Midbrain (tissue), 1 donor: ENCODE measurements around the gene ELFN2.

Experiments used
- DNase-seq: peaks from one replicate; lab custom pipeline; 2025; lab: John Stamatoyannopoulos, UW

Gene ELFN2

DNA sequence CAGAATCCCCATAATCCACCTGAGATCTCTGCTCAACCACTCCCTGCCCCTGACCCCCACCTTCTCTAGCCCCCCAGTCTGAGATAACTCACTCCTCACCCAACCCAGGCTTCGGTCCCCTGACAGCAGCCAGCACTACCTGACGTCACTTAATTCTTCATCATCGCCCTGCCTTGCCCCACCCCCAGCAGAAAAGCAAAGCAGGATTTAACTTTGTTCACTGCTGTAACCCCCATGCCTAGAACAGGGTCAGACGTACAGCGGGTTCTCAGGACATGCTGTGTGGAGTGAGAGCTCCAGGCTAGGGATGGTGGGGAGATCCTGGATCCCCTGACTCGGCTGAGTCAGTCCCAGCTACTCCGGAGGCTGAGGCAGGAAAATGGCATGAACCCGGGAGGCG lies 45.8 kb downstream of the ELFN2 start:
- no peak for DNase-seq

- DNase-seq, result peak; percentile 5
Measured at GRCh38 chr22:37379722-37380121, 47.6 kb downstream of the ELFN2 start.

DNA sequence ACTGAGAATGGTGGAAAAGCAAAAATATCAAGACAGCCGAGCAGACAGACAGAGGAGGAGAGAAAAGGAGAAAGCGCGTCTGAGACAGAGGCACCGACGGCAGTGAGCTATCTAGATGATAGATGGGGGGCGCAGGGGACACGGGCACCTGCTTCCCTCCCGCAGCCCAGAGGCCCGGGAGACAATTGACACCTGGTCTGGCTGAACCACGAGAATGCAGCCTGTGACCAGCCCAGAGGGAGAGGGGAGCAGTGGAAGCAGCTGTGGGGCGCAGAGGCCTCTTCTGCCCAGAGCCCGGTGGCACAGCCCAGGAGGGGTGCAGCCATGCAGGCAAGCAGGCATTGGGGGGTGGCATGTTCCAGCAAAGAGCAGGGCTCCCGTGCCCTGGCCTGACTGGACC lies 48.2 kb downstream of the ELFN2 start:
- no peak for DNase-seq

DNA sequence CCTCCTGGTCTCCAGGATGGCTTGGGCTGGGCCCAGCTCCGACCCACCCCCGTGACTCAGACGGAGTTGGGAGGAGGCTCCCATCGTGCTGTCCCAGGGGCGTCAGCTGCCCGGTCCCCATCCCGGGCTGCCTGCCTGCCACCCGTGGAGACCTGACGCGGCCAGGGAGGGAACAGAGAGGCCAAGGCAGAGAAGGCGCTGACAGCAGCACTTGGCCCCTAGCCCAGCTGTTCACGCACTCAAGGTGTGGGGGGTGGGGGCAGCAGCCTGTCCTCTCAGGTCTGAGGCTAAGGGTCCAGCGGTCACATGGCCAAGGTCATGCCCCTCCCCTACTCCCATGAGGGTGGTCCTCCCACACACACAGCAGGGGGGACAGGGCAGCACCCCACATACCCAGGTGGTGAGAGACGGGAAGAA lies 48.6 kb downstream of the ELFN2 start:
- DNase-seq, result no peak

- no peak for DNase-seq
Measured at GRCh38 chr22:37377927-37378326, 49.4 kb downstream of the ELFN2 start.

GRCh38 chr22:37377138-37377537 lies 50.1 kb downstream of the ELFN2 start:
- no peak for DNase-seq

GRCh38 chr22:37376643-37377042 lies 50.6 kb downstream of the ELFN2 start:
- DNase-seq, result no peak

- no peak for DNase-seq
Measured at GRCh38 chr22:37375801-37376200, 51.5 kb downstream of the ELFN2 start.

DNA sequence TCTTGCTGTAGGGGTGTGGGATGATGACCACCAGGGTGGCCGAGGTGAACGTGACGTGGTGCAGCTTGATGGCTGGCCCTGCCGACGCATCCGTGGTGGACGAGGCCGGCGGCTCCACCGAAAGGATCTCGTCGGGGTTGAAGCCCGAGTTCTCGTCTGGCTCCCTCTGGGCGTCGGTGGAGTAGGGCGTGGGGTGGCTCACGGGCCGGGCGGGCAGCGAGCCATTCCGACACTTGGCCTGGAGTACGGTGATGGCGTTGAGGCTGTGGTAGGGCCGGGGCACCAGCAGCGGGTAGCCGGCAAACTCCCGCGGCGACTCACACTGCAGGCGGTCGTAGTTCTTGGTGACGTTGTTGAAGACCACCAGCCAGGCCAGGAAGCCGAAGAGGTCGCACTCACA lies 52.7 kb downstream of the ELFN2 start:
- no peak for DNase-seq

DNA sequence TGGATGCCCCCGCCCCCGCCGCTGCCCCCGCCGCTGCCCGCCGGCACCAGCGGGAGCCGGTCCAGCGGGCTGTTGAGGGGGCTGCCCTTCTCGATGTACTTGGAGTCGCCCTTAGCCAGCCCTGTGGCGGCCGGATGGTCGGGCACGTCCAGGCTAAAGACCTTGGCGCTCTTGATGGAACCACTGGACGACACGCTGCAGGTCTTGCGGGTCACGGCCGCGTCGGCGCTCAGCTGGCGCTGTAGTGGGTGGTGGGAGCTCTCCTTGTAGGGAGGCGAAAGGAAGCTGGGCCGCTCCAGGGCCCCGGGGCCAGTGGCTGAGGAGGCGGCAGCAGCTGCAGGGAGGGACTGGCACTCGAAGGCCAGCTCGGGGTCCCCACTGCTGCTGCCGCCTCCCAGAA lies 53.8 kb downstream of the ELFN2 start:
- no peak for DNase-seq

GRCh38 chr22:37371911-37372310 lies 55.4 kb downstream of the ELFN2 start:
- no peak for DNase-seq

DNA sequence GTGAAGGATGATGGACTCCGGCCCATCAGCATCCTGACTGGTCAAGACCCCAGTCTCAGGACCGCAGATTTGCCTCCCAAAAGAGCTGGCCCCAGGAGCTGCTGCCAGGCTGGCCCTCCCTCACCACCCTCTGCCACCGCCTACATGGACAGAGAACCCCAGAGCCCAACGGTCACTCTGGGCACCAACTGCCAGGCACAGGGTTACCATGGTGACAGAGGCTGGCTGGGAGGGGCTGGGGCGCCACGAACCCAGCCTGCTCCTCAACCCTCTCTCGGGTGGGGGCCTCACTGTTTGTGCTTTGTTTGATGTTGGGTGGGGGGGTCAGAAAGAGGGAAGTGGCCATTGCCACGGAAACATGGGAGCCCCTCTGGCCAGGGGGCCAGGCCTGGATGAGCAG lies 55.8 kb downstream of the ELFN2 start:
- DNase-seq, result no peak

GRCh38 chr22:37370306-37370979 lies 56.8 kb downstream of the ELFN2 start:
- DNase-seq, result no peak

DNA sequence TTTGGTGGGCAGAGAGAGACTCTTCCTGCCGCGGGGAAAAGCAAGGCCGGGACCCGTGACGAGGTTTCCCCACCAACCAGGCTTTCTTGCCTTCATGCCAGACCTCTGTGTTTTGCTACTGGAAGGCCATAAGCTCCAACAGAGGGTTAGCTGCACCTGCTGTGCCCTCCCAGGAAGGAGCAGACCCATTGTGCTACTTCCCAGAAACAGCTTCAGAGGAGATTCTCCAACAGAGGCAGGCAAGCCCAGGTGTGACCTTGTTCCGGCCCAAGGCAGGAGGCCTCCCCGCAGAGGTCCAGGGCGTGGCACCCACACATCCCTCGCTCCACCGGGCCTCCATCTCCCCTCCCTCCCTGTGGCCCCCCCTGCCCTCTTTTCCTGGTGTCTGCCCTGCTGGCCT lies 57.8 kb downstream of the ELFN2 start:
- DNase-seq, result no peak

DNA sequence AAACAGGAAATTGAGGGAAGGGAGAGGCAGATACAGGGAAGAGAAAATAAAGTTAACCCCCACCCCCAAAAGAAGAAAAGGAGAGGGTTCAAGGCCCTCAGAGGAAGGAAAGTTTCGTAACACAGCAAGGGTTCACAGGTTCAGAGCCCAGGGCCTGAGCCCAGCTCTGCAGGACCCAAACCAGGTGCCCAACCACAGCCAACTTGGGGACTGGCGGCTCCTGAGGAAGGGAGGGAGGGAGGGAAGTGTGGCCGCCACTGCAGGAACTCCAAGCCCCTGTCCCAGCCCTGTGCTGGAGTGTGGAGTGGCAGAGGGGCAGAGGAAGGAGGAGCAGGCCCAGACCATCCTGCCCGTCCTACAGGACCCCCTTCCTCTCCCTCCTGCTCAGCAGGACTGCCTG lies 59.2 kb downstream of the ELFN2 start:
- no peak for DNase-seq

GRCh38 chr22:37366601-37367000 lies 60.7 kb downstream of the ELFN2 start:
- DNase-seq, result no peak

GRCh38 chr22:37365950-37366349 lies 61.3 kb downstream of the ELFN2 start:
- no peak for DNase-seq

GRCh38 chr22:37363261-37363992 lies 63.9 kb downstream of the ELFN2 start:
- no peak for DNase-seq

GRCh38 chr22:37362621-37363020 lies 64.7 kb downstream of the ELFN2 start:
- DNase-seq, result no peak

GRCh38 chr22:37358917-37359316 lies 68.4 kb downstream of the ELFN2 start:
- DNase-seq, result no peak

GRCh38 chr22:37358386-37358785 lies 68.9 kb downstream of the ELFN2 start:
- no peak for DNase-seq

GRCh38 chr22:37357446-37358075 lies 69.7 kb downstream of the ELFN2 start:
- DNase-seq, result no peak

GRCh38 chr22:37356922-37357321 lies 70.4 kb downstream of the ELFN2 start:
- no peak for DNase-seq
